ENCODE measurements around the gene DUSP14. TPM values are rescaled to one million over a fixed set of nuclear protein-coding genes. Genes with fewer than 3 reads are reported as not detected.

The DUSP14 gene
- total and polyA plus RNA-seq, 10 donors = 2.6 to 16.3 (median 3.8) TPM

DNA sequence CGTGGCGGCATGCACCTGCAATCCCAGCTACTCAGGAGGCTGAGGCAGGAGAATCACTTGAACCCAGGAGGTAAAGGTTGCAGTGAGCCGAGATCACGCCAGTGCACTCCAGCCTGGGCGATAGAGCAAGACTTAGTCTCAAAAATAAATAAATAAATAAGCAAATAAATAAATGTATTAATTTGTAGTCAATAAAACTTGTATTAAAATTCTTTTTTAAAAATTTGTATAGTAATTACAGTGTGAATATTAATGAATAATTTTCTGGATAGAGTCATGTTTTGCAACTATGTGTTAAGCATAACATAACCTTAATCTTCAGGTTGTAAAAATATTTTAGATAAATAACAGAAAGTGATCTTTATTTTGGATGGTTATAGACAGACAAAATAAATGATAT, 27.2 kb upstream of the DUSP14 start:
- peaks cover 0 to 98% (median 36%) of the 10 kb centered on the region in 6 donors for H3K36me3 ChIP-seq
- WGBS, 5 donors = 95 to 99% (median 96%) methylated on average over 5 of the region's 5 CpGs
- DNase-seq = no peak
- H3K9me3 ChIP-seq = no peaks in the 10 kb centered on the region
- intact Hi-C loops (cut with DNase I; ENCODE audit: low total_unique reads) = no loop called here
- no peaks in the 10 kb centered on the region for H3K27me3 ChIP-seq (replicated peaks in 1 of 7)
- TF ChIP-seq, protein P1, sequence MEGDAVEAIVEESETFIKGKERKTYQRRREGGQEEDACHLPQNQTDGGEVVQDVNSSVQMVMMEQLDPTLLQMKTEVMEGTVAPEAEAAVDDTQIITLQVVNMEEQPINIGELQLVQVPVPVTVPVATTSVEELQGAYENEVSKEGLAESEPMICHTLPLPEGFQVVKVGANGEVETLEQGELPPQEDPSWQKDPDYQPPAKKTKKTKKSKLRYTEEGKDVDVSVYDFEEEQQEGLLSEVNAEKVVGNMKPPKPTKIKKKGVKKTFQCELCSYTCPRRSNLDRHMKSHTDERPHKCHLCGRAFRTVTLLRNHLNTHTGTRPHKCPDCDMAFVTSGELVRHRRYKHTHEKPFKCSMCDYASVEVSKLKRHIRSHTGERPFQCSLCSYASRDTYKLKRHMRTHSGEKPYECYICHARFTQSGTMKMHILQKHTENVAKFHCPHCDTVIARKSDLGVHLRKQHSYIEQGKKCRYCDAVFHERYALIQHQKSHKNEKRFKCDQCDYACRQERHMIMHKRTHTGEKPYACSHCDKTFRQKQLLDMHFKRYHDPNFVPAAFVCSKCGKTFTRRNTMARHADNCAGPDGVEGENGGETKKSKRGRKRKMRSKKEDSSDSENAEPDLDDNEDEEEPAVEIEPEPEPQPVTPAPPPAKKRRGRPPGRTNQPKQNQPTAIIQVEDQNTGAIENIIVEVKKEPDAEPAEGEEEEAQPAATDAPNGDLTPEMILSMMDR (IDR thresholded peaks at IDR 0.05 in 8 of 11, conservative IDR thresholded peaks at IDR 0.05 in 3 of 11) = no peak
- H3K27ac ChIP-seq = no peak overlapping the region
- H3K4me3 ChIP-seq = no peak overlapping the region
- H3K4me1 ChIP-seq = no peaks in the 10 kb centered on the region

DNA sequence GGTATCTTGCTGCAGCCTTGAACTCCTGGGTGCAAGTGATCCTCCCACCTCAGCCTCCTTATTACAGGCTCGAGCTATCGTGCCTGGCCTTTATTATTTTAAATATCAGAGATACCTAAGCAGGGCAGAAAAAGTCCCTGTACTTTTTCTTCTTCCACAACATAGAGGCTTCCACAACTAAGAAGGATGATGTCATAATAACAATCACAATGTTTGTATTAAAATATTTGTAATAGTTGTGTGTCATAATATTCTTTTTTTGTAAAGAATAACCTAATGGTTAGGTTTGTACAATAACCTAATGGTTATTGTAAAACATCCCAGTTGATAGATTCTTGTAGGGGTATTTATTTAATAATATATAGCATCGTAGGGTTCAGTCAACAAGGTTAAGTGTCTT, 26.7 kb upstream of the DUSP14 start:
- intact Hi-C loops (cut with DNase I; ENCODE audit: low total_unique reads) = no loop called here
- Histone ChIP-seq H3K9me3 (no peaks in the 10 kb centered on the region), H3K36me3 (peaks cover 0 to 99% (median 42%) of the 10 kb centered on the region in 6 donors)

DNA sequence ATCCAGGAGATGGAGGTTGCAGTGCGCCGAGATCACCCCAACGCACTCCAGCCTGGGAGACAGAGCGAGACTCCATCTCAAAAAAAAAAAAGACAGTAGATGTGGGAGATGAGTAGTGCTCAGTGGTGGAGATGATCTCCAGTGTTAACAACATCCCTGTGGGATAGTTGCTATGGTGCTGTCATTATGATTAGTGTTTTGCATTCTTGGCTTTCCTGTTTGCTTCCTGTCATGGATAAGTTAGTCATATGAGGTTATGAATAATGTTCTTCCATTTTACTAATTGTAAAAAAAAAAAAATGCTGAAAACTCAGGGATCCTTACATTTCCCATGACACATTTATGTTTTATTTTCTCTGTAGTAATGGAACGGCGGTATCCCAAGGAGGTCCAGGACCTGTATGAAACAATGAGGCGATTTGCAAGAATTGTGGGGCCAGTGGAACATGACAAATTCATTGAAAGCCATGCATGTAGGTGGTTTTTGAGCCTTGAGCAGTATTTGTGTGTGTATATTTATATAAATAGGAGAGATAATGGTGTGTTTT, 24.5 kb upstream of the DUSP14 start:
- H3K9me3 ChIP-seq = no peaks in the 10 kb centered on the region
- WGBS, 5 donors = 93 to 100% (median 97%) methylated on average over 7 of the region's 7 CpGs
- DNase-seq = no peak
- intact Hi-C loops (cut with DNase I; ENCODE audit: low total_unique reads) = no loop called here
- H3K27me3 ChIP-seq (replicated peaks in 1 of 7) = no peaks in the 10 kb centered on the region
- no peak overlapping the region for H3K27ac ChIP-seq
- no peaks in the 10 kb centered on the region for H3K4me1 ChIP-seq
- peaks cover 0 to 99% (median 52%) of the 10 kb centered on the region in 6 donors for H3K36me3 ChIP-seq
- H3K4me3 ChIP-seq = no peak overlapping the region
- TF ChIP-seq POLR2AphosphoS5 (IDR thresholded peaks at IDR 0.05) (no peak), POLR2A (IDR thresholded peaks at IDR 0.05) (no peak)
- TF ChIP-seq, protein P1 (IDR thresholded peaks at IDR 0.05 in 8 of 11, conservative IDR thresholded peaks at IDR 0.05 in 3 of 11) = no peak

More for the DNA sequence above, 26.7 kb upstream of the DUSP14 start:
- no peaks in the 10 kb centered on the region for H3K27me3 ChIP-seq (replicated peaks in 1 of 7)
- TF ChIP-seq, protein P1 (IDR thresholded peaks at IDR 0.05 in 8 of 11, conservative IDR thresholded peaks at IDR 0.05 in 3 of 11) = no peak
- TF ChIP-seq POLR2A (IDR thresholded peaks at IDR 0.05) = no peak
- TF ChIP-seq POLR2AphosphoS5 (IDR thresholded peaks at IDR 0.05) = no peak
- DNase-seq = no peak
- no peaks in the 10 kb centered on the region for H3K4me1 ChIP-seq
- H3K4me3 ChIP-seq = no peak overlapping the region
- WGBS, 5 donors = 95 to 99% (median 97%) methylated on average over 3 of the region's 3 CpGs
- H3K27ac ChIP-seq = no peak overlapping the region

DNA sequence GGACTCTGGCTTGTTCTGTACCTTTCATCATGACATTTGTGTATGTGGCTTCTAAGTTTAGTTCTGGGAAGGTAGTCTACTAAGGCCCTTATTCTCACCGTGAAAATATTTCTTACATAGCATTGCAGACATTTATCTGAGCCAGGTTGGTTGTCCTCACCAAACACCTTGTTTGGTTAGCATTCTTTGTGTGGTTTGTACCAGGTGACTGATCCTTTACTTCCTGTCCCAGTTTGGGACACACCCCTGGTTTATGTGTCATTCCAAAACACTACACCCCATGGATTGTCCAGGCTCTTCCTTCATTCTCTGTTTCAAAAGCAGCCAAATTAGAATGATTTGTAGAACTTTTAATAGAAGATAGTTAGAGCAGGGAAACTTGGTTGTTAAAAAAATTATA, 23.2 kb upstream of the DUSP14 start:
- TF ChIP-seq POLR2A (IDR thresholded peaks at IDR 0.05) (no peak), POLR2AphosphoS5 (IDR thresholded peaks at IDR 0.05) (no peak)
- TF ChIP-seq, protein P1 (IDR thresholded peaks at IDR 0.05 in 8 of 11, conservative IDR thresholded peaks at IDR 0.05 in 3 of 11) = no peak
- peaks cover 0 to 100% (median 62%) of the 10 kb centered on the region in 6 donors for H3K36me3 ChIP-seq
- 93 to 100% (median 97%) methylated on average over 1 of the region's 1 CpG for WGBS, 5 donors
- H3K27me3 ChIP-seq (replicated peaks in 1 of 7) = no peaks in the 10 kb centered on the region
- no peaks in the 10 kb centered on the region for H3K4me1 ChIP-seq
- no peak for DNase-seq
- H3K4me3 ChIP-seq = no peak overlapping the region
- no peaks in the 10 kb centered on the region for H3K9me3 ChIP-seq
- intact Hi-C loops (cut with DNase I; ENCODE audit: low total_unique reads) = no loop called here
- H3K27ac ChIP-seq = no peak overlapping the region

Data from spleen (tissue), 11 donors.